ENCODE measurements around the gene TRPM3.

DNA sequence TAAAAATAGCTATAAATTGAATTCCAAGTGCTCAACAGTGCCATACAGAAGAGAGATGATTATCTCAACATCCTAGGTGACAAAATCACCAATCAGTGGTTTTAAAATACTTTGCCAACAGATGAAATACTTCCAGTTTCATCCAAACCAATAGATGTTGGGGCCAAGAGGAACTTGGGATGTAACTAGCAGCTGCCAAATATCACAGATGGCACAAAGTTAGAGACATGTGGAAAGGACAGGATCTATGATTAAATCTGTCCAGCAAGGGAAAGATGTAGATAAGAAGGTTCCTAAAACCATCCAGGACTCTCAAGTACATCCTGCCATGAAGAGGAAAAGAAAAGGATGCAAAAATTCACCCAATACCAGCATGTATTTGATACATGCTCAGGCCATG lies 23.8 kb downstream of the TRPM3 start:
- TF ChIP-seq, protein P1, sequence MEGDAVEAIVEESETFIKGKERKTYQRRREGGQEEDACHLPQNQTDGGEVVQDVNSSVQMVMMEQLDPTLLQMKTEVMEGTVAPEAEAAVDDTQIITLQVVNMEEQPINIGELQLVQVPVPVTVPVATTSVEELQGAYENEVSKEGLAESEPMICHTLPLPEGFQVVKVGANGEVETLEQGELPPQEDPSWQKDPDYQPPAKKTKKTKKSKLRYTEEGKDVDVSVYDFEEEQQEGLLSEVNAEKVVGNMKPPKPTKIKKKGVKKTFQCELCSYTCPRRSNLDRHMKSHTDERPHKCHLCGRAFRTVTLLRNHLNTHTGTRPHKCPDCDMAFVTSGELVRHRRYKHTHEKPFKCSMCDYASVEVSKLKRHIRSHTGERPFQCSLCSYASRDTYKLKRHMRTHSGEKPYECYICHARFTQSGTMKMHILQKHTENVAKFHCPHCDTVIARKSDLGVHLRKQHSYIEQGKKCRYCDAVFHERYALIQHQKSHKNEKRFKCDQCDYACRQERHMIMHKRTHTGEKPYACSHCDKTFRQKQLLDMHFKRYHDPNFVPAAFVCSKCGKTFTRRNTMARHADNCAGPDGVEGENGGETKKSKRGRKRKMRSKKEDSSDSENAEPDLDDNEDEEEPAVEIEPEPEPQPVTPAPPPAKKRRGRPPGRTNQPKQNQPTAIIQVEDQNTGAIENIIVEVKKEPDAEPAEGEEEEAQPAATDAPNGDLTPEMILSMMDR (IDR thresholded peaks at IDR 0.05), result no peak
- no peak for TF ChIP-seq POLR2A (IDR thresholded peaks at IDR 0.05)
